Neural progenitor cell (in vitro differentiated cells): Measurements from ENCODE around the gene GPR132. TPM values are rescaled to one million over a fixed set of nuclear protein-coding genes. Genes with fewer than 3 reads are reported as not detected.

Source experiments
- DNase-seq: peaks from one replicate; pipeline ENCODE4 v3.0.0-alpha.2; 2016; ENCODE audit warnings: low spot score
- H2AFZ ChIP-seq: fragments of 200-600 bp; sonication (generic); replicated peaks from 2 replicates; pipeline ENCODE4 v1.6.1; 2016; ENCODE audit warnings: antibody characterized with exemption
- H3F3A ChIP-seq: fragments of 200-600 bp; sonication (generic); 2 replicates; pipeline ENCODE4 v1.6.1; 2016; ENCODE audit warnings: antibody characterized with exemption, low read depth
- H3K27ac ChIP-seq: fragments of 200-600 bp; sonication (generic); 2 replicates; pipeline ENCODE4 v1.5.1; 2016; ENCODE audit warnings: mild to moderate bottlenecking
- H3K27me3 ChIP-seq: fragments of 200-600 bp; sonication (generic); 2 replicates; pipeline ENCODE4 v1.6.1; 2016; ENCODE audit warnings: mild to moderate bottlenecking, moderate library complexity
- H3K36me3 ChIP-seq: fragments of 200-600 bp; sonication (generic); 2 replicates; pipeline ENCODE4 v1.5.1; 2016
- H3K4me1 ChIP-seq: fragments of 200-600 bp; sonication (generic); 2 replicates; pipeline ENCODE4 v1.6.1; 2016; ENCODE audit warnings: mixed run types
- H3K4me2 ChIP-seq: fragments of 200-600 bp; sonication (generic); 2 replicates; pipeline ENCODE4 v1.6.1; 2016
- H3K4me3 ChIP-seq: fragments of 200-600 bp; sonication (generic); 2 replicates; pipeline ENCODE4 v1.5.1; 2016
- H3K79me2 ChIP-seq: fragments of 200-600 bp; sonication (generic); 2 replicates; pipeline ENCODE4 v1.6.1; 2016; ENCODE audit warnings: low read depth
- H3K9ac ChIP-seq: fragments of 200-600 bp; sonication (generic); 2 replicates; pipeline ENCODE4 v1.6.1; 2016
- H3K9me3 ChIP-seq: fragments of 200-600 bp; sonication (generic); 2 replicates; pipeline ENCODE4 v1.5.1; 2016; ENCODE audit warnings: low read depth
- H4K20me1 ChIP-seq: fragments of 200-600 bp; sonication (generic); 2 replicates; pipeline ENCODE4 v1.6.1; 2016; ENCODE audit warnings: low read depth
- H3K27ac Mint-ChIP-seq: 3 replicates; pipeline ENCODE4 v1.8.0; 2021; ENCODE audit warnings: mixed read lengths
- H3K27me3 Mint-ChIP-seq: 2 replicates; pipeline ENCODE4 v1.8.0; 2022; ENCODE audit warnings: low read depth, mild to moderate bottlenecking, inconsistent platforms, moderate library complexity, mixed read lengths; ENCODE audit not compliant: insufficient read depth
- H3K36me3 Mint-ChIP-seq: 3 replicates; pipeline ENCODE4 v1.8.0; 2021; ENCODE audit warnings: mixed read lengths
- H3K4me1 Mint-ChIP-seq: 3 replicates; pipeline ENCODE4 v1.8.0; 2021; ENCODE audit warnings: mixed read lengths
- H3K4me3 Mint-ChIP-seq: 3 replicates; pipeline ENCODE4 v1.8.0; 2021; ENCODE audit warnings: mild to moderate bottlenecking, moderate library complexity, mixed read lengths
- H3K9me3 Mint-ChIP-seq: 3 replicates; pipeline ENCODE4 v1.8.0; 2020; ENCODE audit warnings: mixed read lengths
- CTCF ChIP-seq: fragments of 200-600 bp; sonication (generic); IDR thresholded peaks from 2 replicates; pipeline ENCODE4 v1.5.1; 2017; ENCODE audit warnings: antibody characterized with exemption, mild to moderate bottlenecking
- EZH2 ChIP-seq: fragments of 200-600 bp; sonication (generic); IDR thresholded peaks from 2 replicates; pipeline ENCODE4 v1.6.1; 2017; ENCODE audit warnings: antibody characterized with exemption, mild to moderate bottlenecking, moderate library complexity
- EZH2phosphoT487 ChIP-seq: fragments of 200-600 bp; sonication (generic); IDR thresholded peaks from 2 replicates; pipeline ENCODE4 v1.6.1; 2017; ENCODE audit warnings: antibody characterized with exemption
- total RNA-seq: library from RNA; depleted of rRNA; stranded (reverse); fragments of >200 nt; gene quantifications from 2 replicates; pipeline ENCODE4 v1.2.3, GENCODE V29; 2015; ENCODE audit warnings: low replicate concordance

The GPR132 gene
- total RNA-seq, 1 donor from 2014 or later = 0.51 TPM

GRCh38 chr14:105099778-105100177 lies 34.5 kb upstream of the GPR132 start:
- Mint-ChIP-seq H3K36me3 (no peaks in the 10 kb centered on the region), H3K4me3 (no peak overlapping the region), H3K4me1 (no peaks in the 10 kb centered on the region), H3K27me3 (peaks cover 15% of the 10 kb centered on the region), H3K27ac (no peak overlapping the region), H3K9me3 (peaks cover 34% of the 10 kb centered on the region)
- H2AFZ ChIP-seq = no peak overlapping the region
- no peaks in the 10 kb centered on the region for H3K9me3 ChIP-seq
- H3F3A ChIP-seq = no peaks in the 10 kb centered on the region
- H3K36me3 ChIP-seq = no peaks in the 10 kb centered on the region
- H3K27me3 ChIP-seq = peaks cover 24% of the 10 kb centered on the region
- TF ChIP-seq EZH2 (no peak), EZH2phosphoT487 (no peak), CTCF (no peak)
- no peaks in the 10 kb centered on the region for H3K79me2 ChIP-seq
- no peak for DNase-seq
- H3K4me3 ChIP-seq = no peak overlapping the region
- no peak overlapping the region for H3K4me2 ChIP-seq
- H4K20me1 ChIP-seq = no peaks in the 10 kb centered on the region
- H3K4me1 ChIP-seq = no peaks in the 10 kb centered on the region
- no peak overlapping the region for H3K9ac ChIP-seq
- no peak overlapping the region for H3K27ac ChIP-seq

DNA sequence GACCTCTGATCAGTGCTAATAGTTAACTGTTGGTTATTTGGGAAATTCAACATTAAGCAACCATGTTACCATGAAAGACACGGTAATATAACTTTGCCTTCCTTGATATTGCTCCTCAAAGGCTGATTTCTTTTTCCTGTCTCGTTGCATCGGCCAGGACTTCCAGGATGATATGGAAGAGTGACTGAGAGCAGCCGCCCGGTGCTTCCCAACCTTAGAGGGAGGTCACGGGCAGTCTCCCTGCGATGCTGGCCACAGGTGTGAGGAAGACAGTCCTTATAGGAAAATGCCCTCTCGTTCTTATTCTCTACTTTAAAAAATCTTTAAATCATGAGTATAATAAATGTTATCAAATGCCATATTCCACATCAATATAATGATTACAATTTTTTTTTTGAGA lies 33.1 kb upstream of the GPR132 start:
- H3K27ac Mint-ChIP-seq = no peak overlapping the region
- Histone ChIP-seq H3K4me3 (no peak overlapping the region), H2AFZ (no peak overlapping the region), H3K27me3 (peaks cover 26% of the 10 kb centered on the region), H3K9ac (no peak overlapping the region), H3F3A (no peaks in the 10 kb centered on the region), H3K27ac (no peak overlapping the region), H3K79me2 (no peaks in the 10 kb centered on the region), H3K4me1 (no peaks in the 10 kb centered on the region), H4K20me1 (no peaks in the 10 kb centered on the region), H3K36me3 (no peaks in the 10 kb centered on the region), H3K4me2 (no peak overlapping the region), H3K9me3 (no peaks in the 10 kb centered on the region)
- H3K36me3 Mint-ChIP-seq = no peaks in the 10 kb centered on the region
- TF ChIP-seq EZH2phosphoT487 (no peak), CTCF (no peak), EZH2 (no peak)
- H3K27me3 Mint-ChIP-seq = peaks cover 13% of the 10 kb centered on the region
- H3K4me1 Mint-ChIP-seq = peaks cover 5% of the 10 kb centered on the region
- H3K9me3 Mint-ChIP-seq = peaks cover 28% of the 10 kb centered on the region
- no peak overlapping the region for H3K4me3 Mint-ChIP-seq
- DNase-seq = no peak

DNA sequence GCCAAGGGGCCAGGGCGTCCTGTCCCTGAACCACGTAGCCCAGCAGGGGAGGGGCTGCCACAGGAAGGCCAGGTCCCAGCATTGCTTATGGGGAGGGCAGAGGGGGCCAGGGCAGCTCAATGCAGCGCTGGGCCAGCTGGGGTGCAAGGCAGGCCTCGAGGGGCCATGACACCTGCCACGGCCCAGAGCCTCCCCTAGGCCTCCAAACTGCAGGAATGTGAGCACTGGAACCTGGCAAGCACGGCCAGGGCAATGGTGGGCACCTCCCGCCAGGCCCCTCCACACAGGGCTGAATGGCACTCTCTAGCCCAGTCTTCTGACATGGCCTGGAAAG lies 32.5 kb upstream of the GPR132 start:
- Histone ChIP-seq H3K4me2 (no peak overlapping the region), H4K20me1 (no peaks in the 10 kb centered on the region), H3K9ac (no peak overlapping the region), H3K27me3 (peaks cover 30% of the 10 kb centered on the region), H3K79me2 (no peaks in the 10 kb centered on the region), H3F3A (peaks cover 3% of the 10 kb centered on the region), H3K9me3 (no peaks in the 10 kb centered on the region), H3K36me3 (no peaks in the 10 kb centered on the region), H3K27ac (no peak overlapping the region), H2AFZ (no peak overlapping the region), H3K4me3 (no peak overlapping the region), H3K4me1 (peaks cover 2% of the 10 kb centered on the region)
- Mint-ChIP-seq H3K4me1 (peaks cover 5% of the 10 kb centered on the region), H3K4me3 (no peak overlapping the region), H3K27me3 (peaks cover 13% of the 10 kb centered on the region), H3K27ac (no peak overlapping the region), H3K9me3 (peaks cover 28% of the 10 kb centered on the region), H3K36me3 (no peaks in the 10 kb centered on the region)
- TF ChIP-seq CTCF (no peak), EZH2 (no peak), EZH2phosphoT487 (no peak)
- DNase-seq = no peak
